ENCODE data around the gene LRRC8D.
A peak's percentile ranks its signal among the peaks of the same experiment; 100 is the strongest.

- TF ChIP-seq POLR2AphosphoS5 (IDR thresholded peaks at IDR 0.05; ENCODE audit: borderline replicate concordance, low read depth, low read length) (peak; percentile 56; the same call in 1 of the 2 replicates), EZH2 (IDR thresholded peaks at IDR 0.05) (no peak), FOXP2 (optimal IDR thresholded peaks at IDR 0.05; ENCODE audit: control extremely low read depth, extremely low read length, insufficient read depth) (no peak)
These were observed 121.2 kb downstream of the LRRC8D start for GRCh38 chr1:89942014-89942413.
